Neural cell (in vitro differentiated cells): ENCODE data around the gene SPINDOC.

Source experiments
- CTCF ChIP-seq: fragments of 450-650 bp; IDR thresholded peaks from 2 replicates; pipeline ENCODE4 v1.5.1; 2014; ENCODE audit warnings: antibody characterized with exemption, mild to moderate bottlenecking, moderate library complexity; ENCODE audit not compliant: poor library complexity, severe bottlenecking
- EP300 ChIP-seq: fragments of 450-650 bp; conservative IDR thresholded peaks from 2 replicates; pipeline ENCODE4 v1.6.1; 2014; ENCODE audit warnings: antibody characterized with exemption, mild to moderate bottlenecking, moderate library complexity; ENCODE audit not compliant: poor library complexity, severe bottlenecking
- POLR2AphosphoS5 ChIP-seq: IDR thresholded peaks from 2 replicates; pipeline ENCODE4 v1.6.1; 2012
- TAF1 ChIP-seq: IDR thresholded peaks from 2 replicates; pipeline ENCODE4 v1.6.1; 2012; ENCODE audit warnings: low read depth

GRCh38 chr11:63871962-63872799 is 58.9 kb downstream of the SPINDOC start:
- TF ChIP-seq TAF1, result no peak
- peak; percentile 21 for TF ChIP-seq CTCF
- no peak for TF ChIP-seq POLR2AphosphoS5
- no peak for TF ChIP-seq EP300
